HL-60 (cell line): ENCODE data around the gene PRL.

ENCODE experiments used
- CTCF ChIP-seq: IDR thresholded peaks from one replicate; pipeline ENCODE4 v1.5.1; 2011; ENCODE audit warnings: low read length, control low read depth, inconsistent platforms; ENCODE audit not compliant: insufficient read depth
- POLR2AphosphoS5 ChIP-seq: IDR thresholded peaks from 2 replicates; pipeline ENCODE4 v1.6.1; 2012; ENCODE audit warnings: low read depth

GRCh38 chr6:22330941-22331340, 34.1 kb upstream of the PRL start:
- TF ChIP-seq CTCF, result no peak
- no peak for TF ChIP-seq POLR2AphosphoS5
